ENCODE data around the gene SHLD1.

Gene SHLD1

GRCh38 chr20:5893052-5893451, 142.9 kb downstream of the SHLD1 start:
- DNase-seq (ENCODE audit: low read depth in 2 of 2), result no peak

- DNase-seq (ENCODE audit: low read depth in 2 of 2), result no peak
Measured at GRCh38 chr20:5893621-5894020, 143.4 kb downstream of the SHLD1 start.

- no peak for DNase-seq (ENCODE audit: low read depth in 2 of 2)
Measured at GRCh38 chr20:5895626-5896025, 145.4 kb downstream of the SHLD1 start.

DNA sequence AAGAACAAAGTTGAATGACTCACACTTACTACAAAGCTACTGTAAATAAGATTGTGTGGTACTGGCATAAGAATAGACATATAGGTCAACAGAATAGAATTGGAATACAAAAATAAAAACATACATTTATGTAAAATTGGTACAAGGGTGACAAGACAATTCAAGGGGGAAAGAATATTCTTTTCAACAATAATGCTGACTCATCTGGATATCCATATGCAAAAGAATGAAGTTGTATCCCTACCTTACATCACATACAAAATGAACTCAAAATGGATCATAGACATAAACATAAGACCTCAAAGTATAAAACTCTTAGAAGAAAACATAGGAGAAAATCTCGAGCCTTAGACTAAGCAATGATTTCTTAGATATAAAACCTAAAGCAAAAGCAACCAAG, 149.2 kb downstream of the SHLD1 start:
- no peak for DNase-seq (ENCODE audit: low read depth in 2 of 2)

DNA sequence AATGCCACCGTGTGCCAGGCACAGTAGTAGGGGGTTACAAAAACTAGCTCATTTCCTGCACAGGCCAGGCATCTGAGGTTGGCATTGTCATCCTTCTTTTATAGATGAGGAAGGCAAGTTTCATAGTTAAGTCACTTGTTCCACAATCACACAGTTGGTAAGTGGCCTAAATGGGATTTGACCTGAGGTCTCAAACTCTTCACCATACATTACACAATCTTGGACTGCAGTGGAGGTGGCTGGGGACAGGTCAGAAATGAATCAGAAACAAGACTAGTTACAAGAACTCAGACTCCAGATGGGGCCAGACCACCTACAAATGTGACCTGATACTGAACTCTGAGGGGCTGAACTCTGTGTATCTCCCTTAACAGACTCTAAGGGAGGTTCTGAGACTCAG, 150.7 kb downstream of the SHLD1 start:
- DNase-seq (ENCODE audit: low read depth in 2 of 2), result no peak

GRCh38 chr20:5908981-5909380, 158.8 kb downstream of the SHLD1 start:
- DNase-seq (ENCODE audit: low read depth in 2 of 2), result no peak

DNA sequence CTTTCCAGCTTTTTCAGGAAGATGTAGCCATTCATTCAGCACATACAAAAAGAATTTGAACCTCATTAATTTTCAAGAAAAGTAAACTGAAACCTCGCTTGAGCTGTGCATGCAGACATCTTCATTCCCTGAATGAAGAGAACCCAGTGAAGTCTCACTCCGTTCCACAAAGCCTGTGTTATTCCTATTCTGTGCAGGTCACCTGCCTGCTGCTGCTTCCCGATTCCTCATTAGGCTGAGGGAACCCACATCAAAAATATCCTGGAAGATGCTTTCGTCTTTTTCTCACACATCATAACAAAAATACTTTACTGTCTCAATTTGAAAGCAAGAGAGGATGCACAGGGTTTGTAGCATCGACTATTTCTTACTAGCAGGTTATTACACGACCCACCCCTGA, 160.0 kb downstream of the SHLD1 start:
- no peak for DNase-seq (ENCODE audit: low read depth in 2 of 2)

DNA sequence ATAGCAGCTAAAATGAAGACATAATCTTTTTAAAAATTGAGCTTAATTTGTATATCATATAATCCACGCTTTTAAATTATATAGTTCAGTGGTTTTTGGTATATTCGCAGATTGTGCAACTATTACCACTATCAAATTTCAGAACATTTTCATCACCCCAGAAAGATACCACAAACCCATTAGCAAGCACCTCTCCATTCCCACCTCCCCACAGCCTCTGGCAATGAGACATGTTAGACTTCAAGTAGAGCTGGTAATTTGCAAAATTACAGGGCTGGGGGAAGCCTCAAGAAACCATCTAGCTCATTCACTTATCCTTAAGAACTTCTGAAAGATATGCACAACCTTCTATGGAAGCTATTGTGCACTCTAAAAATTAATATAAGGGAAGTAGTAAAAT, 163.0 kb downstream of the SHLD1 start:
- no peak for DNase-seq (ENCODE audit: low read depth in 2 of 2)

Measured in activated CD8-positive, alpha-beta memory T cell treated with anti-CD3 and anti-CD28 coated beads for 4 hours (primary cell).